IMR-90 (cell line): ENCODE results near the gene AGTR1. TPM values are rescaled to one million over a fixed set of nuclear protein-coding genes. Genes with fewer than 3 reads are reported as not detected.

ENCODE experiments used
- ATAC-seq: fragments of 200-7000 bp; cut with Tn5 transposase; 2 replicates; pipeline ENCODE4 v1.9.1; 2020; ENCODE audit warnings: low read depth, mild to moderate bottlenecking, moderate library complexity
- BruUV-seq: library from RNA; stranded (reverse); fragments of 400-500 nt; replicated peaks from 2 replicates; lab custom pipeline; 2021; lab: Mats Ljungman, UMichigan
- CTCF ChIA-PET: fragments of 300-600 bp; formaldehyde crosslinking; extraction: SDS; loops from one replicate; lab custom pipeline; 2021; ENCODE audit warnings: antibody characterized with exemption; lab: Yijun Ruan, JAX
- POLR2A ChIA-PET: fragments of 300-600 bp; sonication (Branson Sonifier 250); formaldehyde crosslinking; loops from one replicate; lab custom pipeline; 2022; ENCODE audit warnings: antibody characterized with exemption; ENCODE audit not compliant: unreplicated experiment; lab: Charles Lee
- DNase-seq: peaks from one replicate; pipeline ENCODE4 v3.0.0; 2013
- H2AFZ ChIP-seq: replicated peaks from 2 replicates; pipeline ENCODE3; 2013; ENCODE audit warnings: low read length, mild to moderate bottlenecking; ENCODE audit not compliant: poor library complexity
- H2AK5ac ChIP-seq: 2 replicates; pipeline ENCODE4 v1.6.1; 2013; ENCODE audit warnings: low read depth, low read length, inconsistent platforms
- H2AK9ac ChIP-seq: replicated peaks from 2 replicates; pipeline ENCODE3; 2013; ENCODE audit warnings: mild to moderate bottlenecking, low read depth, low read length, moderate library complexity; ENCODE audit not compliant: poor library complexity
- H2BK120ac ChIP-seq: 2 replicates; pipeline ENCODE4 v1.6.1; 2013; ENCODE audit warnings: low read depth, low read length, inconsistent platforms
- H2BK15ac ChIP-seq: 3 replicates; pipeline ENCODE4 v1.6.1; 2013; ENCODE audit warnings: low read depth, low read length, inconsistent platforms
- H2BK20ac ChIP-seq: 2 replicates; pipeline ENCODE4 v1.6.1; 2013; ENCODE audit warnings: low read depth, mild to moderate bottlenecking, inconsistent platforms, low read length, moderate library complexity
- H2BK5ac ChIP-seq: 2 replicates; pipeline ENCODE4 v1.6.1; 2013; ENCODE audit warnings: mild to moderate bottlenecking, low read depth, low read length, inconsistent platforms; ENCODE audit not compliant: poor library complexity, severe bottlenecking
- H3K14ac ChIP-seq: replicated peaks from 2 replicates; pipeline ENCODE4 v1.6.1; 2013; ENCODE audit warnings: low read depth, low read length, inconsistent platforms
- H3K18ac ChIP-seq: 2 replicates; pipeline ENCODE4 v1.6.1; 2013; ENCODE audit warnings: low read depth, low read length, control low read depth
- H3K23ac ChIP-seq: 2 replicates; pipeline ENCODE4 v1.6.1; 2013; ENCODE audit warnings: low read depth, low read length, inconsistent platforms
- H3K27ac ChIP-seq: 2 replicates; pipeline ENCODE4 v1.5.1; 2013; ENCODE audit warnings: mild to moderate bottlenecking, control low read depth, low read length; ENCODE audit not compliant: insufficient read depth
- H3K27me3 ChIP-seq: 2 replicates; pipeline ENCODE4 v1.6.1; 2013; ENCODE audit warnings: low read length; ENCODE audit not compliant: control insufficient read depth, insufficient read depth
- H3K36me3 ChIP-seq: 2 replicates; pipeline ENCODE4 v1.6.1; 2013; ENCODE audit warnings: low read length, mixed read lengths; ENCODE audit not compliant: control insufficient read depth, insufficient read depth
- H3K4ac ChIP-seq: 2 replicates; pipeline ENCODE4 v1.6.1; 2013; ENCODE audit warnings: low read depth, low read length, inconsistent platforms
- H3K4me1 ChIP-seq: 2 replicates; pipeline ENCODE4 v1.6.1; 2013; ENCODE audit warnings: low read length, mixed read lengths; ENCODE audit not compliant: control insufficient read depth, insufficient read depth
- H3K4me2 ChIP-seq: 2 replicates; pipeline ENCODE4 v1.6.1; 2013; ENCODE audit warnings: low read depth, mild to moderate bottlenecking, control low read depth, low read length, moderate library complexity
- H3K4me3 ChIP-seq: 2 replicates; pipeline ENCODE4 v1.5.1; 2013; ENCODE audit warnings: low read depth, mild to moderate bottlenecking, control low read depth, low read length, moderate library complexity; ENCODE audit not compliant: insufficient read depth
- H3K56ac ChIP-seq: 2 replicates; pipeline ENCODE4 v1.6.1; 2013; ENCODE audit warnings: low read length, inconsistent platforms; ENCODE audit not compliant: insufficient read depth; ENCODE audit errors: extremely low read depth
- H3K79me1 ChIP-seq, 2 experiments: 2 replicates each; pipeline ENCODE4 v1.6.1; 2013; ENCODE audit warnings: low read length in 2 of 2, inconsistent platforms in 1 of 2, low read depth in 1 of 2
- H3K9ac ChIP-seq: 2 replicates; pipeline ENCODE4 v1.6.1; 2013; ENCODE audit warnings: low read depth, low read length, control low read depth
- H3K9me1 ChIP-seq: 2 replicates; pipeline ENCODE4 v1.6.1; 2013; ENCODE audit warnings: low read length, inconsistent platforms; ENCODE audit not compliant: insufficient read depth
- H3K9me3 ChIP-seq: 2 replicates; pipeline ENCODE4 v1.6.1; 2013; ENCODE audit warnings: low read length; ENCODE audit not compliant: control insufficient read depth, insufficient read depth
- H4K20me1 ChIP-seq: 2 replicates; pipeline ENCODE4 v1.6.1; 2013; ENCODE audit warnings: low read length, inconsistent platforms; ENCODE audit not compliant: insufficient read depth
- H4K5ac ChIP-seq: 2 replicates; pipeline ENCODE4 v1.6.1; 2013; ENCODE audit warnings: mild to moderate bottlenecking, low read depth, low read length, control low read depth
- H4K8ac ChIP-seq, 2 experiments: 2 replicates each; pipeline ENCODE4 v1.6.1; 2013; ENCODE audit warnings: low read depth in 2 of 2, low read length in 2 of 2, control low read depth in 1 of 2, inconsistent platforms in 1 of 2
- H4K91ac ChIP-seq: 2 replicates; pipeline ENCODE4 v1.6.1; 2013; ENCODE audit warnings: low read depth, low read length, inconsistent platforms; ENCODE audit not compliant: insufficient read depth
- BHLHE40 ChIP-seq: fragments of 150-350 bp; IDR thresholded peaks from 2 replicates; pipeline ENCODE4 v1.6.1; 2016; ENCODE audit warnings: mild to moderate bottlenecking, low read depth, low read length
- MAFK ChIP-seq: IDR thresholded peaks from 2 replicates; pipeline ENCODE4 v1.6.1; 2012; ENCODE audit warnings: low read depth, low read length, improper control_type of control experiment
- RCOR1 ChIP-seq: IDR thresholded peaks from 2 replicates; pipeline ENCODE4 v1.6.1; 2012; ENCODE audit warnings: mild to moderate bottlenecking, low read length, improper control_type of control experiment; ENCODE audit not compliant: insufficient replicate concordance
- dilution Hi-C: fragments of 300-500 bp; cut with HindIII; formaldehyde crosslinking; loops from one replicate; pipeline ENCODE4 v1.14.3; 2018; ENCODE audit warnings: low sequenced_read_pairs; ENCODE audit not compliant: unreplicated experiment
- in situ Hi-C: fragments of 300-500 bp; cut with MboI; formaldehyde crosslinking; loops from 3 replicates; pipeline ENCODE4 v1.14.3; 2019; ENCODE audit warnings: low sequenced_read_pairs, inconsistent platforms, mixed read lengths
- intact Hi-C: fragments of 100-400 bp; cut with micrococcal nuclease; formaldehyde crosslinking; loops from 2 replicates; pipeline ENCODE4 v1.10.0; 2022
- polyA plus RNA-seq, 3 experiments: library from polyadenylated mRNA; depleted of rRNA; stranded (reverse); fragments of >200 nt; gene quantifications; 2 replicates each; pipeline ENCODE4 v1.2.3, GENCODE V29; 2012; ENCODE audit warnings: low replicate concordance in 1 of 3
- total RNA-seq: library from RNA; depleted of rRNA; stranded (reverse); fragments of >200 nt; gene quantifications from 2 replicates; pipeline ENCODE4 v1.2.3, GENCODE V29; 2012
- TF ChIP-seq, protein P1 (sequence below): conservative IDR thresholded peaks from 2 replicates; pipeline ENCODE4 v1.5.1; 2012; ENCODE audit warnings: mild to moderate bottlenecking, low read depth, low read length, improper control_type of control experiment

Gene AGTR1
- total and polyA plus RNA-seq, 2 of the 4 experiments (the other 2 are of a cell fraction) = 2.2 to 2.7 TPM

DNA sequence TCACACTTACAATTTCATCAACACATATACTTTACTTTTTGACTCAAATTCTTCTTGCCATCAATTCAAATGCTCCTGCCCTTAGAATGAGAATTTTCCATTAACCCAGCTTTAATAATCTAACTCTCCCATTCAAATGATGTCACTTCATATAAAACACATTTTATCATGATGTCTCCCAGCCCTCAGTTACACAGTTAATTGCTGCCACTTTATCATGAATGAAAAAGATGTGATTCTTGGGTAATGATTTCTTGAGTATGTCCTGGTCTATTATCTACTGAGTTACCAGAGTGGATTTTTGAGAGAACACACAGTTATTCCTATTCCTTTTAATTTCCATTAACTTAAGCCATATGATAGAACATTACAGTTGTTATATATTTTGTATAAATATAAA lies 7.6 kb downstream of the AGTR1 start:
- Histone ChIP-seq H3K27ac (no peak overlapping the region), H2AK9ac (no peak overlapping the region), H2BK5ac (no peak overlapping the region), H2BK120ac (no peak overlapping the region), H3K9me1 (no peaks in the 10 kb centered on the region), H2BK15ac (no peak overlapping the region), H4K8ac (no peak overlapping the region), H3K18ac (no peak overlapping the region), H3K23ac (no peak overlapping the region), H4K5ac (no peak overlapping the region), H3K56ac (no peak overlapping the region), H3K27me3 (peaks cover under 1% of the 10 kb centered on the region; the same call in 1 of the 2 replicates), H3K4me1 (no peaks in the 10 kb centered on the region), H4K91ac (no peak overlapping the region), H2BK20ac (no peak overlapping the region), H3K4ac (no peak overlapping the region), H3K9me3 (no peaks in the 10 kb centered on the region), H3K4me3 (no peak overlapping the region), H2AK5ac (no peak overlapping the region), H2AFZ (no peak overlapping the region), H3K14ac (no peak overlapping the region), H3K36me3 (no peaks in the 10 kb centered on the region), H3K79me1 (no peaks in the 10 kb centered on the region), H3K4me2 (no peak overlapping the region), H4K20me1 (no peaks in the 10 kb centered on the region), H3K9ac (no peak overlapping the region)
- TF ChIP-seq RCOR1 (no peak), MAFK (no peak), BHLHE40 (no peak)
- TF ChIP-seq, protein P1, sequence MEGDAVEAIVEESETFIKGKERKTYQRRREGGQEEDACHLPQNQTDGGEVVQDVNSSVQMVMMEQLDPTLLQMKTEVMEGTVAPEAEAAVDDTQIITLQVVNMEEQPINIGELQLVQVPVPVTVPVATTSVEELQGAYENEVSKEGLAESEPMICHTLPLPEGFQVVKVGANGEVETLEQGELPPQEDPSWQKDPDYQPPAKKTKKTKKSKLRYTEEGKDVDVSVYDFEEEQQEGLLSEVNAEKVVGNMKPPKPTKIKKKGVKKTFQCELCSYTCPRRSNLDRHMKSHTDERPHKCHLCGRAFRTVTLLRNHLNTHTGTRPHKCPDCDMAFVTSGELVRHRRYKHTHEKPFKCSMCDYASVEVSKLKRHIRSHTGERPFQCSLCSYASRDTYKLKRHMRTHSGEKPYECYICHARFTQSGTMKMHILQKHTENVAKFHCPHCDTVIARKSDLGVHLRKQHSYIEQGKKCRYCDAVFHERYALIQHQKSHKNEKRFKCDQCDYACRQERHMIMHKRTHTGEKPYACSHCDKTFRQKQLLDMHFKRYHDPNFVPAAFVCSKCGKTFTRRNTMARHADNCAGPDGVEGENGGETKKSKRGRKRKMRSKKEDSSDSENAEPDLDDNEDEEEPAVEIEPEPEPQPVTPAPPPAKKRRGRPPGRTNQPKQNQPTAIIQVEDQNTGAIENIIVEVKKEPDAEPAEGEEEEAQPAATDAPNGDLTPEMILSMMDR = no peak
- POLR2A ChIA-PET = no interaction called here
- DNase-seq (no peak), ATAC-seq (no peak)
- intact Hi-C loops (no loop called here), dilution Hi-C loops (no loop called here), in situ Hi-C loops (no loop called here)
- CTCF ChIA-PET = no interaction called here
- BruUV-seq = no TSS peak
